OCI-M2 (cell line): ENCODE results near the gene B3GLCT.
"Not testable (repeated sequence)": the region's sequence is repeated elsewhere in the genome, so short reads cannot be mapped to it uniquely, and the experiment has no call there.

Experiments used
- DNase-seq: peaks from one replicate; lab custom pipeline; 2025; ENCODE audit not compliant: unreplicated experiment; lab: John Stamatoyannopoulos, UW

B3GLCT gene

GRCh38 chr13:31339616-31340015, 139.8 kb downstream of the B3GLCT start:
- not testable (repeated sequence) for DNase-seq

- not testable (repeated sequence) for DNase-seq
Measured at GRCh38 chr13:31340848-31341247, 141.1 kb downstream of the B3GLCT start.

GRCh38 chr13:31346891-31347290, 147.1 kb downstream of the B3GLCT start:
- no peak for DNase-seq

GRCh38 chr13:31349156-31349555, 149.4 kb downstream of the B3GLCT start:
- no peak for DNase-seq

DNA sequence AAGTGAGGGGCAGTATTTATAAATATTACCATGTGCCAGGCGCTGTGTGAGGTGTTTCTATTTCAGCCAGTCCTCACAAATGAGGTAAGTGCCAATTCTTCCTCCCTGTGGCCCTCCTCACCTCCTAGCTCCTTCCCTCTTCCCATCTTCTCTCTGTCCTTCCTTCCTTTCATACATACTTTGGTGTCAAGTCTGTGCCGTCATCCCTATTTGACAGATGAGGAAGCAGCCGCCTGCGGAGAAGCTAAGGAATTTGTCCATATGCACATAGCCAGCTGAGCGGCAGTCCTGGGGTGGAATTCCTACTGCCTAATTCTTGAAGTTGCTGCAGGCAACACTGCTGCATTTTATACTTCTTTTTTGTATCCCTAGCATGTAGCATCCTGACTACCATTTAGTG, 150.8 kb downstream of the B3GLCT start:
- DNase-seq: no peak

DNA sequence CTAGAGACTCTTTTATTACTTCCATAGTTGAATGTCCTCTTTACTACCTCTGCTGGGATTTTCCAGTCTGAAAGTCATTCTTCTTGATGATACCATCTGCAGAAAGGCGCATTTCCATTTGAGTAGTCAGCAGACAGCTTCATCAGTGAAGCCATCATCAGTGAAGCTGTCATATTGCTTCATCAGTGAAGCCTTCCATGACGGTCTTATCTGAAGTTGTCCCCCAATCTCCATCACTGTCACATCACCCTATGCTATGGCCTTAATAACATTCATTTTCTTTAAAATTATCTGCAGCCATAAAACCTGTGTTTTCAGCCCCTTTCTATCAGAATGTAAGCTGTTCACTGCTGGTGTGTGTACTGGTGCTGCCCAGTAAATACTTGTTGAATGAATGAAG, 151.6 kb downstream of the B3GLCT start:
- no peak for DNase-seq

GRCh38 chr13:31352467-31352866, 152.7 kb downstream of the B3GLCT start:
- DNase-seq: no peak

GRCh38 chr13:31355001-31355400, 155.2 kb downstream of the B3GLCT start:
- DNase-seq: no peak

- no peak for DNase-seq
Measured at GRCh38 chr13:31356991-31357390, 157.2 kb downstream of the B3GLCT start.

- no peak for DNase-seq
Measured at GRCh38 chr13:31357581-31357980, 157.8 kb downstream of the B3GLCT start.

GRCh38 chr13:31361673-31362072, 161.9 kb downstream of the B3GLCT start:
- DNase-seq: no peak

DNA sequence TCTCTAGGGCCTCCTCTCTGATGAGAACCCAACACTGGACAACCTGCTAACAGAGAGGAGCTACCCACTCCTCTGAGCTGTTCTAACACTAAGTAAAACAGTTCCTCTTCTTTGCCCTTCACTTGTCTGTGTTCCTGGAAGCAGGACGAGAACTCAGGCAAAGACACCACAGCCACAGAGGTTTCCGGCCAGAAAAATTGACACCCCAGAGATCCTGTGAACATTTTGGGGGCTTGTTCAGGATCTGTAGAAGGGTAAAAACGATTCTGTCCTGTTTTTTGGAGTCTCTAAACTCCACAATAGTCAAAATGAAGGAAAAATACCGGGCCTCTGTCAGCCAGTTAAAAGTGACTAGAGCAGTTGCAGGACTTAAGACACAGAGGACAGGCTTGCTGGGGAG, 165.9 kb downstream of the B3GLCT start:
- no peak for DNase-seq

- DNase-seq: no peak
Measured at GRCh38 chr13:31367410-31367809, 167.6 kb downstream of the B3GLCT start.

DNA sequence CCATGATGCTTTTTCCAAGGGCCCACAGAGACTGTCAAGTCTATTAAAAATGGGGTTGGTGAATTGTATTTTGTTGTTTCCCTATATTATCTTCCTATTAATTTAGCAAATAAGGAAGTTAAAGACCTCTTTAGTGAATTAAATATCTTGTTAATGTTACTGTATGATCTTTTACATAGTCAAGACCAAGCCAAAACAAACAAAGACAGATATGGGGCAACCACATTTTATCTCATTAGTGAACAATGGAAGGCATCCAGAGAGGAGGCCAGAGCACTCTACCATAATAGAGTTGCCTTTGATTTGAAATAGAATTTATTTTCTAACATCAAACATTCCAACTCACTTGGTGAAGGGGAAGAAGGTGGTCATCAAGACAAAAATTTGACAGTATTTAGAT, 169.4 kb downstream of the B3GLCT start:
- no peak for DNase-seq

DNA sequence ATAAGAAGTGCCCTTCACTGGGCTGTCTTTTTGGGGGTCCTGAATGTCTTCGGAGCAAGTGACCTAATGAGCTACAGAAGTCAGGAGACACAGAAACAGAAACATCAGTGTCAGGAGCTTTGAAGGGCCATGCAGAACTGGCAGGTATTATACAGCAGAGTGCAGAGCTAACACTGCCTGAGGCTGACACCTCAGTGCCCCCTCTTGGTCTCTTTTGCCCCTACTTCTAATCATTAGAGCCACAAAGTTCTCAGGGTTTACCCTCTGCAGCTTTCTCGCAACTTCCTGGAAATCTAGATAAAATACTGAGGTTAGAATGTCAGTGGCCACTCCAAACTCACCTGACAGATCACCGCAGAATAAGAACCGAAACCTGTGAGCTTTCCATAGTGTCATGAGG, 172.7 kb downstream of the B3GLCT start:
- DNase-seq: no peak

DNA sequence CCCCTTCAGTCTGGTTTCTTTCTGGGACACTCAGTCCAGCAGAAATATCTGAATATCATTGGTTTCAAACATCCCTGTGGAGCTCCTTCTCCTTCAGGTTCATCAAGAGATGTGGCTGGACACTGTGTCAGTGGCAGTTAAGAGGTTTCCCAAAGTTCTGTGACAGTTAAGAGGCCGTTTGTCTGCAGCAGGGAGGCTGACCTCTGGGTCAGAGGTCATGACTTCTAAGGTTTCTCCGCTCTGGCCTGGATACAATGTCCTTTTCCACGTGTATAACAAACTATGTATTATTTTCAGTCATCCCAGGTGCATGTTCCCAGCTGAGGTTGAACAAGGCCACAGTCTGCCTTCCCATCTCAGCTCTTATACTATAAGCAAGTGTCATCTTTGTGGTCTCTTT, 174.9 kb downstream of the B3GLCT start:
- no peak for DNase-seq

- no peak for DNase-seq
Measured at GRCh38 chr13:31377946-31378345, 178.2 kb downstream of the B3GLCT start.

GRCh38 chr13:31380715-31381114, 180.9 kb downstream of the B3GLCT start:
- no peak for DNase-seq
